Measurements from ENCODE around the gene SPANXA2.
A peak's percentile ranks its signal among the peaks of the same experiment; 100 is the strongest.
"Not testable (repeated sequence)": the region's sequence is repeated elsewhere in the genome, so short reads cannot be mapped to it uniquely, and the experiment has no call there.

Gene SPANXA2, protein sequence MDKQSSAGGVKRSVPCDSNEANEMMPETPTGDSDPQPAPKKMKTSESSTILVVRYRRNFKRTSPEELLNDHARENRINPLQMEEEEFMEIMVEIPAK

DNA sequence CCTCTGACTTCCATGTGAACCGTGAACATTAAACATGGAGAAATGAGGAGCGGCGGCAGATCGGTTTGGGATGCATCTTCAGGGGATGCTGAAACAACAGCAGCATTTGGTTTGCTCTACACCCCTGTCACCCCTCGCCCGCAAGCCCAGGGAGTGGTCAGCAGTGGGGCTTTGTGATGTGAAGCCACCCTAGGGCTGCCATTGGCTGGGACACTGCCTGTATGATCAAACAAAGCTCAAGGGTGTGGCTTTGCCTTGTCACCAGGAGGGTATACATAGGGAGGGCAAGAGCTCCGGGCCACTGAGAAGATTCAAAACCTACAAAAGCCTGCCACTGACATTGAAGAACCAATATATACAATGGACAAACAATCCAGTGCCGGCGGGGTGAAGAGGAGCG lies at the start of gene SPANXA2:
SPANXA2 (plus strand) TSS at position 301 of the 400 bp plus-strand sequence; CDS start at position 361, 60 bp downstream.
- DNase-seq, result not testable (repeated sequence)

DNA sequence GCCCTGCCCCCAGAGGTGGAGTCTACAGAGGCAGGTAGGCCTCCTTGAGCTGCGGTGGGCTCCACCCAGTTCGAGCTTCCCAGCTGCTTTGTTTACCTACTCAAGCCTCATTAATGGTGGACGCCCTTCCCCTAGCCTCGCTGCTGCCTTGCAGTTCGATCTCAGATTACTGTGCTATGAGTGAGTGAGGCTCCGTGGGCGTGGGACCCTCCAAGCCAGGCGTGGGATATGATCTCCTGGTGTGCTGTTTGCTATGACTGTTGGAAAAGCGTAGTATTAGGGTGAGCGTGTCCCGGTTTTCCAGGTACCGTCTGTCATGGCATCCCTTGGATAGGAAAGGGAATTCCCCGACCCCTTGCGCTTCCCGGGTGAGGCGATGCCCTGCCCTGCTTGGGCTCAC lies 47.0 kb upstream of the SPANXA2 start:
- not testable (repeated sequence) for DNase-seq

DNA sequence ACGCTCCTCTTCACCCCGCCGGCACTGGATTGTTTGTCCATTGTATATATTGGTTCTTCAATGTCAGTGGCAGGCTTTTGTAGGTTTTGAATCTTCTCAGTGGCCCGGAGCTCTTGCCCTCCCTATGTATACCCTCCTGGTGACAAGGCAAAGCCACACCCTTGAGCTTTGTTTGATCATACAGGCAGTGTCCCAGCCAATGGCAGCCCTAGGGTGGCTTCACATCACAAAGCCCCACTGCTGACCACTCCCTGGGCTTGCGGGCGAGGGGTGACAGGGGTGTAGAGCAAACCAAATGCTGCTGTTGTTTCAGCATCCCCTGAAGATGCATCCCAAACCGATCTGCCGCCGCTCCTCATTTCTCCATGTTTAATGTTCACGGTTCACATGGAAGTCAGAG lies 4.9 kb upstream of the SPANXA2 start, which contains the start of gene SPANXA1:
SPANXA1 (minus strand) TSS at position 101 of the 400 bp plus-strand sequence; CDS start at position 41, 60 bp downstream.
- not testable (repeated sequence) for DNase-seq

DNA sequence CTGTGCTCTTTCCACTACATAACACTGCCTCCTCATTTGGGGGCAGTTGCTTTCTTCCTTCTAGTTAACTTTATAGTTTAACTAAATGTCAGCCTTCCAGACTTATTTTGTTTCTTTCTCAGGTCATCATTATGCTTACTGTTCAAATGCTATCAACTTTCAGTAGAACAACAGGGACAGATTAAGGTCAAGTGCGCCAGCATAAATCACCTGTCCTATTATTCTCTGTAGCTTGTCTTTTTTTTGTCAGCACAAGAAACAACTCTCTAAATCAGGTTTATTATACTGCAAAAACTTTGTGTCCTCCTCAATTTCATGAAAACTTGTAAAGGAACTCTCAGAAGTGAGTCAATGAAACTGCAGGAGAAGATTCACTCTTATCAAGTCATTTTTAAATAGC lies 19.6 kb downstream of the SPANXA2 start:
- no peak for DNase-seq

DNA sequence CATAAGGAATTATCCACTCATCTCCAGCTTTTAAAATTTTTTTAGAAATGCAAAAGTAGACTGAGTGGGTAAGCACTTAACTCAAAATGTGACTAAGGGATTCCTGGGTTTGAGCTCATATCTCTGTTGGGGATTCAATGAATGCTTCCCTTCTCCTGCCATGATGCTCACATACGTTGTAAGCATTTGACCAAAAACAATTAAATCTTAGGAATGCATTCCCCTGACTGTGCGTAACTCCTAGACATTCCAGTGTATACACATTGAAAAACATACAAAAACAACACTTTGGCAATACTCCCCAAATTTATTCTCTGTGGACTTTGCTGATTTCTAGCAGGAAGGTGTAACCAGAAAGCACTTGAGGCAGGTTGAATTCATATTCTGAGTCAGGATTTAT lies 29.8 kb downstream of the SPANXA2 start:
- no peak for DNase-seq

DNA sequence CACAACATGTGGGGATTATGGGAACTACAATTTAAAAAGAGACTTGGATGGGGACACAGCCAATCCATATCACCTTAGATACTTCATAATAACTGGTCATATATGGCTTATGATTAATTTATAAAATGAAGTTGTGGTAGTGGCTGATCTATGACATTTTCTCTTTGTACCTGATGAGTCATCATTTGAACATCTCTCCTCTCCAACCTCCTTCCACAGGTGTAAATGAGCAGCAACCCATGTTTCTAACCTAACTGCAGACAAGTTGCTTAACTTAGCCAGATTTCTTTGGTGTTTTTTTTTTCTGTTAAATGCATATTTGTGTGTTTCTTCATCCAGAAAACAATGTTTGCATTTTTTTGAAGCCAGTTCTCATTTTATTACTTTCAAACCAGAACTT lies 42.6 kb downstream of the SPANXA2 start:
- DNase-seq, result peak; percentile 20

DNA sequence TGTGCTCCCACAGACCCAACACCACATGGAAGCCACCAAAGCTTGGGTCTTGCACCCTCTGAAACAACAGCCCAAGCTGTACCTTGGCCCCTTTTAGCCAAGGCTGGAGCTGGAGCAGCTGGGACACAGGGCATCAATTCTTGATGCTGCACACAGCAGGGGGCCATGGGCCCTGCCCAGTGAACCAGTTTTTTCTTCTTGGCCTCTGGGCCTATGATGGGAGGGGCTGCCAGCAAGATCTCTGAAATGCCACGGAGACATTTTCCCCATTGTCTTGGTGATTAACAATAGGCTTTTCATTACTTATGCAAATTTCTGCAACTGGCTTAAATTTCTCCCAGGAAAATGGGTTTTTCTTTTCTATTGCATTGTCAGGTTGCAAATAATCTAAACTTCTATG lies 49.0 kb downstream of the SPANXA2 start:
- DNase-seq, result no peak
